Measurements from ENCODE around the gene C17orf114.

- no peak for TF ChIP-seq POLR2AphosphoS5 (IDR thresholded peaks at IDR 0.05; ENCODE audit: low read depth, low read length)
- TF ChIP-seq CTCF (IDR thresholded peaks at IDR 0.05) = no peak
- TF ChIP-seq REST (IDR thresholded peaks at IDR 0.05; ENCODE audit: insufficient read depth in 1 of 2, low read depth in 2 of 2, low read length in 1 of 2) = no peak
Measured at GRCh38 chr17:4839221-4839620, 37.1 kb upstream of the C17orf114 start.

Measured in Panc1 (cell line).